Panc1 (cell line): ENCODE data around the gene TMEM63C.

ENCODE experiments used
- POLR2AphosphoS5 ChIP-seq: IDR thresholded peaks from 2 replicates; pipeline ENCODE4 v1.6.1; 2012; ENCODE audit warnings: mild to moderate bottlenecking, low read depth, low read length, moderate library complexity
- TF ChIP-seq, protein P1 (sequence below): fragments of 450-650 bp; IDR thresholded peaks from 2 replicates; pipeline ENCODE4 v1.5.1; 2017; ENCODE audit warnings: mild to moderate bottlenecking

DNA sequence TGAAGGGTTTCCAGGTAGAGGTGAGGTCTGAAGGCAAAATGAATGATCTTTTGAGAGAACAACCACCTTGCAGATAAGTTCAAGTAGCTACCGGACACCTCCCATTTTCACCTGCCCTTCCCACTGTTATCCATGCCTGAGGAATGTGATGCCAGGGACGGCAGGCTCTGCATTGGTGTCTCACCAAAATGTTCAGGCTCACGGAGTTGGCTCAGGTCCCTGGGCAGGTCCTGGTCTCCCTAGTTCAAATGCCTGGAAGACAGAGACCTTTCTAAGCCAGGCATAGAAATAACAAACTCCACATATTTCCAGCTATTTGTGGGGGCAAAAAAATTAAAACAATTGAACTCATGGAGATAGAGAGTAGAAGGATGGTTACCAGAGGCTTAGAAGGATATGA lies 36.0 kb downstream of the TMEM63C start:
- TF ChIP-seq POLR2AphosphoS5 = no peak
- TF ChIP-seq, protein P1, sequence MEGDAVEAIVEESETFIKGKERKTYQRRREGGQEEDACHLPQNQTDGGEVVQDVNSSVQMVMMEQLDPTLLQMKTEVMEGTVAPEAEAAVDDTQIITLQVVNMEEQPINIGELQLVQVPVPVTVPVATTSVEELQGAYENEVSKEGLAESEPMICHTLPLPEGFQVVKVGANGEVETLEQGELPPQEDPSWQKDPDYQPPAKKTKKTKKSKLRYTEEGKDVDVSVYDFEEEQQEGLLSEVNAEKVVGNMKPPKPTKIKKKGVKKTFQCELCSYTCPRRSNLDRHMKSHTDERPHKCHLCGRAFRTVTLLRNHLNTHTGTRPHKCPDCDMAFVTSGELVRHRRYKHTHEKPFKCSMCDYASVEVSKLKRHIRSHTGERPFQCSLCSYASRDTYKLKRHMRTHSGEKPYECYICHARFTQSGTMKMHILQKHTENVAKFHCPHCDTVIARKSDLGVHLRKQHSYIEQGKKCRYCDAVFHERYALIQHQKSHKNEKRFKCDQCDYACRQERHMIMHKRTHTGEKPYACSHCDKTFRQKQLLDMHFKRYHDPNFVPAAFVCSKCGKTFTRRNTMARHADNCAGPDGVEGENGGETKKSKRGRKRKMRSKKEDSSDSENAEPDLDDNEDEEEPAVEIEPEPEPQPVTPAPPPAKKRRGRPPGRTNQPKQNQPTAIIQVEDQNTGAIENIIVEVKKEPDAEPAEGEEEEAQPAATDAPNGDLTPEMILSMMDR = no peak
